NCI-H2081 (cell line): Measurements from ENCODE around the gene SHD.
"Not testable (repeated sequence)": the region's sequence is repeated elsewhere in the genome, so short reads cannot be mapped to it uniquely, and the experiment has no call there.

Experiments used
- DNase-seq, 2 experiments: peaks; one replicate each; lab custom pipeline; 2025; lab: John Stamatoyannopoulos, UW

SHD gene

DNA sequence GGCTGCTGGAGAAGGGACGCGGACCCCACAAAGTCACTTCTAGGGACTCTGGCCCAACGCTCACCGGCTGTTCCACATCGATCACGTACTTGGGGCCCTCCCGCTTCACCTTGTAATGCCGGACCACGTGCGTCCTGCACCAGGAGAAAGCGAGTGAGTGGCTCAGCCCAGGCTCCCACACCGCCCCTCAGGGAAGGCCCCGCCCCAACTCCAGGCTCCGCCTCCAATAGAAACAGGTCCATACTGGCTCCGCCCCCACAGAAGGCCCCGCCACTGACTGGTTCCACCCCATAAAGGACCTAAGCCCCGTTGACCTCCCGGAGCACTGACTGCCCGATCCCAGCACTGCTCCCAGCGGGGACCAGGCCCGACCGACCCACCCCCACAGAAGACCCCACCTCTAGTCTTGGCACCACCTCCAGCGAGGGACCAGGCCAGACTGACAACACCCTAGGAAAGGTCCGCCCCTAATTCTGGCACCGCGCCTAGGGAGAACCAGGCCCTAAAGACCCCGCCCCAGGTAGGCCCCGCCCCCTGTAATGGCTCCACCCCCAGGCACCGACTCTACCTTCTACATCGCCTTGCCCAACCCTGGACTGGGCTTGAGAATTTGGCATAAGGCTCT, 48.3 kb downstream of the SHD start:
- no peak for DNase-seq

DNA sequence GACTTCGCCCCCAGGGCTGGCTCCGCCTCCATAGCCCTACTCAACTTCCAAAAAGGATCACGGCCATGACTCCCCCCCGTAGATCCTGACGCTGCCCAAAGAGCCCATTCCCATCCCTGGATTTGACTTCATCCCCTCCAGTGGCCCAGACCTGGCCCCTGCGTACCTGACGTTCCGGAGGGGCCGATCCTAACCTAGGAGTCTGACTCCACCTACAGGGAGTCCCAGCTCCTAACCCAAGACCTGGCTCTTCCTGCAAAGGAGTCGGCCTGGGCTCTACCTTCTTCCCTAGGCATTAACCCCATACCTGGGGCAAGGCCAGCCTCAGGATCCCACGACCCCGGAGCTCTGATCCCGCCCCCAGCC, 48.8 kb downstream of the SHD start:
- DNase-seq = no peak

- DNase-seq = no peak
These were observed 49.4 kb downstream of the SHD start for GRCh38 chr19:4328243-4328990.

- not testable (repeated sequence) for DNase-seq
These were observed 50.1 kb downstream of the SHD start for GRCh38 chr19:4328991-4329681.

GRCh38 chr19:4329858-4330257, 50.8 kb downstream of the SHD start:
- DNase-seq = no peak

DNA sequence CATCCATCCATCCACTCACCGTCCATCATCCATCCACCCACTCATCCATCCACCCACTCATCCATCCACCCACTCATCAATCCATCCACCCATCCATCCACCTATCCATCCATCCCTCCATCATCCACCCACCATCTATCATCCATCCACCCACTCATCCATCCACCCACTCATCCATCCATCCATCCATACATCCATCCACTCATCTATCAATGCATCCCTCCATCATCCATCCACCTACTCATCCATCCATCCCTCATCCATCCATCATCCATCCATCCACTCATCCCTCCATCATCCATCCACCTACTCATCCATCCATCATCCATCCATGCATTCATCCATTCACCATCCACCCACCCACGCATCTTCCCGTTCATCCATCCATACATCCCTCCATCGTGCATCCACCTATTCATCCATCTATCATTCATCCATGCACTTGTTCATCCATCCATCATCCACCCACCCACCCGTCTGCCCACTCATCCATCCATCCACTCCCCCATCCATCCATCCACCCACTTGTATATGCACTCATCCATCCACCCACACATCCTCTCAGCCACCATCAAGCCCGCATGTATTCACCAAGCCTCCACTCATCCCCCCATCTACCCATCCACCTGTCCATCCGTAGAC, 56.0 kb downstream of the SHD start:
- DNase-seq = no peak

- no peak for DNase-seq
These were observed 58.9 kb downstream of the SHD start for GRCh38 chr19:4337906-4338440.

- DNase-seq = peak in 1 of 2 experiments; percentile 7
These were observed 59.6 kb downstream of the SHD start, which contains the start of gene STAP2 for GRCh38 chr19:4338441-4339355. Gene STAP2, minus strand, starts transcription at chr19:4338827. Its CDS starts 74 bp downstream, at chr19:4338753.
